GM20000 (cell line): ENCODE measurements around the gene TADA2B.

Source experiments
- DNase-seq: peaks from one replicate; pipeline ENCODE4 v3.0.0; 2012; ENCODE audit warnings: low spot score
- CTCF ChIP-seq: IDR thresholded peaks from 2 replicates; pipeline ENCODE4 v1.5.1; 2012; ENCODE audit warnings: mild to moderate bottlenecking, control low read depth; ENCODE audit errors: extremely low read depth, missing control alignments

The TADA2B gene

GRCh38 chr4:7086384-7086783 lies 43.2 kb downstream of the TADA2B start:
- DNase-seq, result no peak

GRCh38 chr4:7087036-7087435 lies 43.9 kb downstream of the TADA2B start:
- DNase-seq, result no peak
- TF ChIP-seq CTCF, result no peak

More at GRCh38 chr4:7086384-7086783, 43.2 kb downstream of the TADA2B start:
- no peak for TF ChIP-seq CTCF

GRCh38 chr4:7089213-7089986 lies 46.2 kb downstream of the TADA2B start:
- no peak for TF ChIP-seq CTCF

GRCh38 chr4:7092026-7092425 lies 48.9 kb downstream of the TADA2B start:
- DNase-seq, result no peak
- TF ChIP-seq CTCF, result no peak

More at GRCh38 chr4:7089213-7089986, 46.2 kb downstream of the TADA2B start:
- no peak for DNase-seq

- no peak for DNase-seq
- no peak for TF ChIP-seq CTCF
Observed at GRCh38 chr4:7094916-7095315, 51.7 kb downstream of the TADA2B start.

- DNase-seq, result no peak
- TF ChIP-seq CTCF, result no peak
Observed at GRCh38 chr4:7095611-7096155, 52.5 kb downstream of the TADA2B start.

- DNase-seq, result no peak
- no peak for TF ChIP-seq CTCF
Observed at GRCh38 chr4:7096236-7096635, 53.1 kb downstream of the TADA2B start.
